DOHH2 (cell line): ENCODE data around the gene UTRN.

Source experiments
- H3F3A ChIP-seq: fragments of 200-600 bp; sonication (generic), shearing (Covaris generic); 2 replicates; pipeline ENCODE4 v1.6.0; 2016; ENCODE audit warnings: antibody characterized with exemption, mild to moderate bottlenecking; ENCODE audit not compliant: control insufficient read depth, insufficient read depth
- H3K27ac ChIP-seq: fragments of 200-600 bp; sonication (generic); 2 replicates; pipeline ENCODE4 v1.5.1; 2014; ENCODE audit warnings: low read depth, mild to moderate bottlenecking, low read length, moderate library complexity
- H3K27me3 ChIP-seq: fragments of 200-600 bp; sonication (generic); 2 replicates; pipeline ENCODE4 v1.6.1; 2014; ENCODE audit warnings: mild to moderate bottlenecking, low read length, mixed read lengths; ENCODE audit not compliant: control insufficient read depth
- H3K36me3 ChIP-seq: fragments of 200-600 bp; sonication (generic); 2 replicates; pipeline ENCODE4 v1.6.1; 2014; ENCODE audit warnings: mild to moderate bottlenecking, low read length, moderate library complexity, mixed read lengths; ENCODE audit not compliant: control insufficient read depth
- H3K4me1 ChIP-seq: fragments of 200-600 bp; sonication (generic); 2 replicates; pipeline ENCODE4 v1.6.1; 2014; ENCODE audit warnings: mild to moderate bottlenecking, low read length, mixed read lengths; ENCODE audit not compliant: control insufficient read depth
- H3K4me2 ChIP-seq: fragments of 200-600 bp; sonication (generic); 2 replicates; pipeline ENCODE4 v1.6.0; 2014; ENCODE audit warnings: mild to moderate bottlenecking, low read length, moderate library complexity
- H3K4me3 ChIP-seq: fragments of 200-600 bp; sonication (generic); 2 replicates; pipeline ENCODE4 v1.5.1; 2014; ENCODE audit warnings: mild to moderate bottlenecking, low read length, mixed read lengths
- H3K79me2 ChIP-seq: fragments of 200-600 bp; sonication (generic); 2 replicates; pipeline ENCODE4 v1.6.1; 2014; ENCODE audit warnings: mild to moderate bottlenecking, low read length, mixed read lengths; ENCODE audit not compliant: control insufficient read depth
- H3K9me2 ChIP-seq: fragments of 200-600 bp; sonication (generic); replicated peaks from 2 replicates; pipeline ENCODE4 v1.6.1; 2014; ENCODE audit warnings: mild to moderate bottlenecking, low read length, mixed read lengths; ENCODE audit not compliant: control insufficient read depth
- H3K9me3 ChIP-seq: fragments of 200-600 bp; sonication (generic); 2 replicates; pipeline ENCODE4 v1.6.1; 2014; ENCODE audit warnings: antibody characterized with exemption, low read length, mixed read lengths; ENCODE audit not compliant: control insufficient read depth, insufficient read depth
- H4K20me1 ChIP-seq: fragments of 200-600 bp; sonication (generic); 2 replicates; pipeline ENCODE4 v1.6.0; 2014; ENCODE audit warnings: low read depth, mild to moderate bottlenecking, antibody characterized with exemption, low read length, moderate library complexity; ENCODE audit not compliant: control insufficient read depth, insufficient read depth
- CTCF ChIP-seq: fragments of 200-600 bp; sonication (generic); IDR thresholded peaks from one replicate; pipeline ENCODE4 v1.5.1; 2014; ENCODE audit warnings: antibody characterized with exemption, mild to moderate bottlenecking, low read depth, low read length; ENCODE audit not compliant: poor library complexity, severe bottlenecking
- EZH2phosphoT487 ChIP-seq: fragments of 200-600 bp; sonication (generic); IDR thresholded peaks from 2 replicates; pipeline ENCODE4 v1.6.1; 2017; ENCODE audit warnings: borderline replicate concordance, mild to moderate bottlenecking, antibody characterized with exemption, low read length, moderate library complexity, mixed read lengths

Gene UTRN

GRCh38 chr6:144283646-144284477, 1.3 kb upstream of the UTRN start:
- Histone ChIP-seq H3K9me2 (no peaks in the 10 kb centered on the region), H3K4me1 (peaks cover 4% of the 10 kb centered on the region; the same call in 1 of the 2 replicates), H3K27ac (no peak overlapping the region), H3K4me2 (no peak overlapping the region), H3F3A (no peaks in the 10 kb centered on the region), H3K79me2 (no peaks in the 10 kb centered on the region), H3K36me3 (no peaks in the 10 kb centered on the region), H3K9me3 (peaks cover 8% of the 10 kb centered on the region; the same call in 1 of the 2 replicates), H3K4me3 (no peak overlapping the region), H4K20me1 (no peaks in the 10 kb centered on the region), H3K27me3 (peaks cover 44% of the 10 kb centered on the region)
- TF ChIP-seq CTCF: no peak
- TF ChIP-seq EZH2phosphoT487: no peak

GRCh38 chr6:144284478-144284782, 705 bp upstream of the UTRN start:
- Histone ChIP-seq H3K79me2 (no peaks in the 10 kb centered on the region), H3K4me2 (no peak overlapping the region), H3K9me3 (peaks cover 8% of the 10 kb centered on the region; the same call in 1 of the 2 replicates), H3K4me1 (peaks cover 4% of the 10 kb centered on the region; the same call in 1 of the 2 replicates), H3K4me3 (no peak overlapping the region), H3K27me3 (peaks cover 44% of the 10 kb centered on the region), H3K36me3 (no peaks in the 10 kb centered on the region), H3K27ac (no peak overlapping the region), H3K9me2 (no peaks in the 10 kb centered on the region), H3F3A (no peaks in the 10 kb centered on the region), H4K20me1 (no peaks in the 10 kb centered on the region)
- TF ChIP-seq EZH2phosphoT487 (no peak), CTCF (no peak)

GRCh38 chr6:144285548-144285797, 338 bp downstream of the UTRN start:
- H3K36me3 ChIP-seq: no peaks in the 10 kb centered on the region
- peaks cover 8% of the 10 kb centered on the region; the same call in 1 of the 2 replicates for H3K9me3 ChIP-seq
- H3K4me3 ChIP-seq: no peak overlapping the region
- H3K79me2 ChIP-seq: no peaks in the 10 kb centered on the region
- no peak overlapping the region for H3K4me2 ChIP-seq
- no peak overlapping the region for H3K27ac ChIP-seq
- no peaks in the 10 kb centered on the region for H3F3A ChIP-seq
- H3K27me3 ChIP-seq: peaks cover 44% of the 10 kb centered on the region
- no peaks in the 10 kb centered on the region for H3K9me2 ChIP-seq
- no peaks in the 10 kb centered on the region for H3K4me1 ChIP-seq
- no peaks in the 10 kb centered on the region for H4K20me1 ChIP-seq
- TF ChIP-seq CTCF (no peak), EZH2phosphoT487 (no peak)
